Measurements from ENCODE around the gene PTPRM. TPM values are rescaled to one million over a fixed set of nuclear protein-coding genes. Genes with fewer than 3 reads are reported as not detected.
A peak's percentile ranks its signal among the peaks of the same experiment; 100 is the strongest.

PTPRM gene
- polyA plus RNA-seq, 3 donors: 0.04 to 2.1 (median 0.66) TPM

GRCh38 chr18:7544686-7545085 lies 22.4 kb upstream of the PTPRM start:
- no peak overlapping the region for H3K27ac ChIP-seq (ENCODE audit: low read depth in 1 of 2, low read length in 2 of 2)
- DNase-seq: no peak
- H3K4me1 Mint-ChIP-seq: no peaks in the 10 kb centered on the region
- no peak overlapping the region for H3K27ac Mint-ChIP-seq
- H3K4me1 ChIP-seq (ENCODE audit: control insufficient read depth in 1 of 2, insufficient read depth in 2 of 2, low read length in 2 of 2): no peaks in the 10 kb centered on the region
- no peaks in the 10 kb centered on the region for H3K9me3 ChIP-seq (replicated peaks in 1 of 2; ENCODE audit: control insufficient read depth in 1 of 2, insufficient read depth in 1 of 2, low read length in 2 of 2)
- H3K4me3 Mint-ChIP-seq: no peak overlapping the region
- WGBS (ENCODE audit: insufficient coverage): no CpG with 5 or more reads among the region's 1 CpG
- H3K4me3 ChIP-seq (replicated peaks in 1 of 3; ENCODE audit: low read depth in 2 of 3, low read length in 3 of 3): no peak overlapping the region
- H3K9me3 Mint-ChIP-seq: peaks cover 0 to 2% (median 0%) of the 10 kb centered on the region in 7 donors
- no peaks in the 10 kb centered on the region for H4K20me1 ChIP-seq (ENCODE audit: insufficient read depth, low read length)
- no peaks in the 10 kb centered on the region for H3K36me3 Mint-ChIP-seq
- peaks cover 1 to 2% (median 1%) of the 10 kb centered on the region in 3 donors for H3K27me3 Mint-ChIP-seq (ENCODE audit: low read depth in 3 of 3)
- no peaks in the 10 kb centered on the region for H3K36me3 ChIP-seq (replicated peaks in 1 of 2; ENCODE audit: control insufficient read depth in 1 of 2, insufficient read depth in 2 of 2, low read length in 2 of 2)
- no peak overlapping the region for H3K4me2 ChIP-seq (replicated peaks; ENCODE audit: extremely low read depth, low read length, poor library complexity, severe bottlenecking)
- TF ChIP-seq CTCF (IDR thresholded peaks at IDR 0.05): no peak
- H3K27me3 ChIP-seq (ENCODE audit: control insufficient read depth in 2 of 2, insufficient read depth in 2 of 2, low read length in 2 of 2): no peaks in the 10 kb centered on the region
- H3K9ac ChIP-seq (ENCODE audit: insufficient read depth, low read length, poor library complexity, severe bottlenecking): no peak overlapping the region
- intact Hi-C loops (cut with micrococcal nuclease): no loop called here
- no peak overlapping the region for H2AFZ ChIP-seq (ENCODE audit: insufficient read depth, low read depth, low read length, poor library complexity, severe bottlenecking)
- no peaks in the 10 kb centered on the region for H3K79me2 ChIP-seq (ENCODE audit: insufficient read depth, low read length)

GRCh38 chr18:7545734-7546133 lies 21.4 kb upstream of the PTPRM start:
- Mint-ChIP-seq H3K27me3 (ENCODE audit: low read depth in 3 of 3) (peaks cover 1 to 4% (median 2%) of the 10 kb centered on the region in 3 donors), H3K4me3 (no peak overlapping the region), H3K36me3 (no peaks in the 10 kb centered on the region), H3K9me3 (peaks cover 0 to 7% (median 0%) of the 10 kb centered on the region in 7 donors), H3K27ac (no peak overlapping the region), H3K4me1 (no peaks in the 10 kb centered on the region)
- Histone ChIP-seq H3K36me3 (replicated peaks in 1 of 2; ENCODE audit: control insufficient read depth in 1 of 2, insufficient read depth in 2 of 2, low read length in 2 of 2) (no peaks in the 10 kb centered on the region), H3K27me3 (ENCODE audit: control insufficient read depth in 2 of 2, insufficient read depth in 2 of 2, low read length in 2 of 2) (no peaks in the 10 kb centered on the region), H3K4me3 (replicated peaks in 1 of 3; ENCODE audit: low read depth in 2 of 3, low read length in 3 of 3) (no peak overlapping the region), H3K4me2 (replicated peaks; ENCODE audit: extremely low read depth, low read length, poor library complexity, severe bottlenecking) (no peak overlapping the region), H3K9me3 (replicated peaks in 1 of 2; ENCODE audit: control insufficient read depth in 1 of 2, insufficient read depth in 1 of 2, low read length in 2 of 2) (no peaks in the 10 kb centered on the region), H3K9ac (ENCODE audit: insufficient read depth, low read length, poor library complexity, severe bottlenecking) (no peak overlapping the region), H3K4me1 (ENCODE audit: control insufficient read depth in 1 of 2, insufficient read depth in 2 of 2, low read length in 2 of 2) (no peaks in the 10 kb centered on the region), H3K79me2 (ENCODE audit: insufficient read depth, low read length) (no peaks in the 10 kb centered on the region), H2AFZ (ENCODE audit: insufficient read depth, low read depth, low read length, poor library complexity, severe bottlenecking) (no peak overlapping the region), H4K20me1 (ENCODE audit: insufficient read depth, low read length) (no peaks in the 10 kb centered on the region), H3K27ac (ENCODE audit: low read depth in 1 of 2, low read length in 2 of 2) (no peak overlapping the region)
- WGBS (ENCODE audit: insufficient coverage): no CpG with 5 or more reads among the region's 5 CpGs
- intact Hi-C loops (cut with micrococcal nuclease): no loop called here
- TF ChIP-seq CTCF (IDR thresholded peaks at IDR 0.05): no peak
- peak in 1 of 3 donors; percentile 17 for DNase-seq
